Gastroesophageal sphincter (tissue), 4 donors: Measurements from ENCODE around the gene EEF1A2. TPM values are rescaled to one million over a fixed set of nuclear protein-coding genes. Genes with fewer than 3 reads are reported as not detected.

Source experiments
- ATAC-seq: fragments of 150-250 bp; one replicate; pipeline ENCODE4 v1.9.1; 2016; ENCODE audit warnings: mild to moderate bottlenecking, moderate library complexity
- H3K27ac ChIP-seq, 4 donors: fragments of 200-600 bp; sonication (generic) in 3 of 4; 1 replicate in 3 of 4; 2 replicates in 1 of 4; pipeline ENCODE4 v1.5.1; 2016 to 2019
- H3K27me3 ChIP-seq: fragments of 200-600 bp; sonication (generic); one replicate; pipeline ENCODE4 v1.5.1; 2019
- H3K36me3 ChIP-seq, 2 donors: fragments of 200-600 bp; sonication (generic); one replicate each; pipeline ENCODE4 v1.5.1; 2019; ENCODE audit warnings: control low read depth in 1 of 2
- H3K4me1 ChIP-seq, 3 donors: fragments of 200-600 bp; sonication (generic); 1 replicate in 2 of 3; 2 replicates in 1 of 3; pipeline ENCODE4 v1.5.1; 2016 to 2019; ENCODE audit warnings: control low read depth in 2 of 3
- H3K4me3 ChIP-seq, 2 donors: fragments of 200-600 bp; sonication (generic); one replicate each; pipeline ENCODE4 v1.5.1; 2019; ENCODE audit warnings: mild to moderate bottlenecking in 1 of 2, moderate library complexity in 1 of 2
- H3K9me3 ChIP-seq, 3 donors: fragments of 200-600 bp; sonication (generic); one replicate each; pipeline ENCODE4 v1.5.1; 2017 to 2019; ENCODE audit warnings: control low read depth in 2 of 3
- CTCF ChIP-seq, 4 experiments: fragments of 200-600 bp in 2 of 4; fragments of 450-650 bp in 2 of 4; sonication (generic) in 1 of 4; IDR thresholded peaks; one replicate each; pipeline ENCODE4 v1.5.1; 2017 to 2019; ENCODE audit warnings: antibody characterized with exemption in 4 of 4, mild to moderate bottlenecking in 2 of 4, moderate library complexity in 2 of 4
- EP300 ChIP-seq: sonication (generic); formaldehyde crosslinking; IDR thresholded peaks from one replicate; pipeline ENCODE4 v1.6.1; 2017; ENCODE audit warnings: antibody characterized with exemption, mild to moderate bottlenecking
- POLR2A ChIP-seq, 2 donors: fragments of 450-650 bp; IDR thresholded peaks; one replicate each; pipeline ENCODE4 v1.6.1; 2017; ENCODE audit warnings: antibody characterized with exemption in 2 of 2, mild to moderate bottlenecking in 2 of 2, moderate library complexity in 1 of 2
- POLR2AphosphoS5 ChIP-seq: sonication (generic); formaldehyde crosslinking; IDR thresholded peaks from one replicate; pipeline ENCODE4 v1.6.1; 2017; ENCODE audit warnings: antibody characterized with exemption
- WGBS, 2 donors: methylation state at CpG; one replicate each; pipeline ENCODE4 v1.1.5; 2018; ENCODE audit warnings: low coverage in 1 of 2; 5-methylcytosine and 5-hydroxymethylcytosine counted together
- total RNA-seq, 4 donors: library from RNA; depleted of rRNA; stranded (reverse); fragments of >200 nt; gene quantifications; one replicate each; pipeline ENCODE4 v1.1.0, GENCODE V29; 2016

The EEF1A2 gene
- total RNA-seq, 4 donors from 2014 or later: 0.47 to 6.5 (median 3.4) TPM

- ATAC-seq: no peak
- Histone ChIP-seq H3K4me3 (no peak overlapping the region), H3K27me3 (peaks cover 99% of the 10 kb centered on the region), H3K36me3 (no peaks in the 10 kb centered on the region), H3K27ac (no peak overlapping the region), H3K4me1 (peaks cover 0 to 14% (median 10%) of the 10 kb centered on the region in 3 donors), H3K9me3 (no peaks in the 10 kb centered on the region)
- no peak for TF ChIP-seq CTCF (IDR thresholded peaks at IDR 0.05)
- no peak for TF ChIP-seq POLR2AphosphoS5
- TF ChIP-seq POLR2A (IDR thresholded peaks at IDR 0.05): no peak
- TF ChIP-seq EP300: no peak
- WGBS, 2 donors: 40 to 100% methylated on average over 1 of the region's 19 CpGs
These were observed 31.4 kb downstream of the EEF1A2 start for GRCh38 chr20:63467294-63468083.

- 77% methylated on average over 5 of the region's 17 CpGs; no CpG with 5 or more reads in 1 of the 2 donors for WGBS, 2 donors
- Histone ChIP-seq H3K4me3 (no peak overlapping the region), H3K27me3 (peaks cover 99% of the 10 kb centered on the region), H3K4me1 (peaks cover 0 to 8% (median 6%) of the 10 kb centered on the region in 3 donors), H3K27ac (no peak overlapping the region), H3K36me3 (no peaks in the 10 kb centered on the region), H3K9me3 (no peaks in the 10 kb centered on the region)
- TF ChIP-seq EP300: no peak
- no peak for TF ChIP-seq POLR2AphosphoS5
- TF ChIP-seq CTCF (IDR thresholded peaks at IDR 0.05): no peak
- no peak for TF ChIP-seq POLR2A (IDR thresholded peaks at IDR 0.05)
- no peak for ATAC-seq
These were observed 32.0 kb downstream of the EEF1A2 start for GRCh38 chr20:63466861-63467260.

GRCh38 chr20:63466250-63466825 lies 32.5 kb downstream of the EEF1A2 start:
- ATAC-seq: no peak

GRCh38 chr20:63465380-63466249 lies 33.3 kb downstream of the EEF1A2 start:
- H3K27me3 ChIP-seq: peaks cover 99% of the 10 kb centered on the region
- H3K27ac ChIP-seq: no peak overlapping the region
- 84 to 85% methylated on average over 4 to 10 of the region's 56 CpGs for WGBS, 2 donors
- no peak for ATAC-seq
- no peaks in the 10 kb centered on the region for H3K36me3 ChIP-seq
- no peaks in the 10 kb centered on the region for H3K4me1 ChIP-seq
- TF ChIP-seq CTCF (IDR thresholded peaks at IDR 0.05): no peak
- no peak for TF ChIP-seq EP300
- no peak for TF ChIP-seq POLR2A (IDR thresholded peaks at IDR 0.05)
- TF ChIP-seq POLR2AphosphoS5: no peak
- H3K4me3 ChIP-seq: no peak overlapping the region
- no peaks in the 10 kb centered on the region for H3K9me3 ChIP-seq

More at GRCh38 chr20:63466250-63466825, 32.5 kb downstream of the EEF1A2 start:
- H3K27ac ChIP-seq: no peak overlapping the region
- peaks cover 99% of the 10 kb centered on the region for H3K27me3 ChIP-seq
- peaks cover 0 to 3% (median under 1%) of the 10 kb centered on the region in 3 donors for H3K4me1 ChIP-seq
- no peak overlapping the region for H3K4me3 ChIP-seq
- H3K36me3 ChIP-seq: no peaks in the 10 kb centered on the region
- H3K9me3 ChIP-seq: no peaks in the 10 kb centered on the region
- WGBS, 2 donors: no CpG with 5 or more reads among the region's 55 CpGs
- TF ChIP-seq CTCF (IDR thresholded peaks at IDR 0.05) (no peak), POLR2AphosphoS5 (no peak), EP300 (no peak), POLR2A (IDR thresholded peaks at IDR 0.05) (no peak)
